Fibroblast of mammary gland (primary cell): ENCODE results near the gene P2RX2.

Source experiments
- DNase-seq: peaks from one replicate; pipeline ENCODE4 v3.0.0-alpha.2; 2010; ENCODE audit warnings: low read depth
- H3K4me3 ChIP-seq: 2 replicates; pipeline ENCODE4 v1.5.1; 2011; ENCODE audit warnings: low read depth, mild to moderate bottlenecking, low read length, moderate library complexity; ENCODE audit not compliant: control insufficient read depth
- TF ChIP-seq, protein P1 (sequence below): conservative IDR thresholded peaks from 2 replicates; pipeline ENCODE4 v1.5.1; 2011; ENCODE audit warnings: low read depth, low read length, inconsistent platforms; ENCODE audit not compliant: control insufficient read depth, insufficient read depth

P2RX2 gene

DNA sequence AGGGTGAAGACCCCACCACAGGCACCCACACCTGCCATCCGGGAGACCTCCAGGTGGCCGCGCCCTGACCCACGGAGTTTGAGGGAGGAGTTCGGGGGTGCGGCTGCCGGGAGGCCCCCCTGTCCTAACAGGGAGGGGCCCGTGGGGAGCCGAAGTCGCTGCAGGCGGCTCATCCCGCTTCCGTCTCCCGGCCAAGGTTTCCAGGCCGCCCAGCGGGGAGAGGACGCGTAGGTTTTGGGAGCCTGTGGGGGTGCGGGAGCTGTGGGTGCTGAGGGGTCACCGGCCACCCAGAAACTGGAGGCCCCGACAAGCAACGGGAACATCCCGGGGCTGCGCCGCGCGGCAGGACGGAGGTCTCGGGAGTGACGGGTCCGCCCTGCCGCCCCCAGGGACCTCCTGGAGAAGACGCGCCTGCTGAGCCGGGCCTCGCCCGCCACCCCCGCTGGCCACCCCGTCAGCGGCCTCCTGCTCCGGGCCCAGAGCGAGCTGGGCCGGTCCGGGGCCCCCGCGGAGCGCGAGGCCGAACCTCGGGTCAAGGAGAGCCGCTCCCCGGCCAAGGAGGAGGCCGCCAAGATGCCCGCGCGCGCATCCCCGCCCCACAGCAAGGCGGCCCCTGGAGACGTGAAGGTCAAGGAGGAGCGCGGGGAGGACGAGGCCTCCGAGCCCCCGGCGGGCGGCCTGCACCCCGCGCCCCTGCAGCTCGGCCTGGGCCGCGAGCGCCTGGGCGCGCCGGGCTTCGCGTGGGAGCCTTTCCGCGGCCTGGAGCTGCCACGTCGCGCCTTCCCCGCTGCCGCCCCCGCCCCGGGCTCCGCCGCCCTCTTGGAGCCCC lies 35.8 kb upstream of the P2RX2 start:
- H3K4me3 ChIP-seq = no peak overlapping the region
- TF ChIP-seq, protein P1, sequence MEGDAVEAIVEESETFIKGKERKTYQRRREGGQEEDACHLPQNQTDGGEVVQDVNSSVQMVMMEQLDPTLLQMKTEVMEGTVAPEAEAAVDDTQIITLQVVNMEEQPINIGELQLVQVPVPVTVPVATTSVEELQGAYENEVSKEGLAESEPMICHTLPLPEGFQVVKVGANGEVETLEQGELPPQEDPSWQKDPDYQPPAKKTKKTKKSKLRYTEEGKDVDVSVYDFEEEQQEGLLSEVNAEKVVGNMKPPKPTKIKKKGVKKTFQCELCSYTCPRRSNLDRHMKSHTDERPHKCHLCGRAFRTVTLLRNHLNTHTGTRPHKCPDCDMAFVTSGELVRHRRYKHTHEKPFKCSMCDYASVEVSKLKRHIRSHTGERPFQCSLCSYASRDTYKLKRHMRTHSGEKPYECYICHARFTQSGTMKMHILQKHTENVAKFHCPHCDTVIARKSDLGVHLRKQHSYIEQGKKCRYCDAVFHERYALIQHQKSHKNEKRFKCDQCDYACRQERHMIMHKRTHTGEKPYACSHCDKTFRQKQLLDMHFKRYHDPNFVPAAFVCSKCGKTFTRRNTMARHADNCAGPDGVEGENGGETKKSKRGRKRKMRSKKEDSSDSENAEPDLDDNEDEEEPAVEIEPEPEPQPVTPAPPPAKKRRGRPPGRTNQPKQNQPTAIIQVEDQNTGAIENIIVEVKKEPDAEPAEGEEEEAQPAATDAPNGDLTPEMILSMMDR = no peak
- DNase-seq = no peak

DNA sequence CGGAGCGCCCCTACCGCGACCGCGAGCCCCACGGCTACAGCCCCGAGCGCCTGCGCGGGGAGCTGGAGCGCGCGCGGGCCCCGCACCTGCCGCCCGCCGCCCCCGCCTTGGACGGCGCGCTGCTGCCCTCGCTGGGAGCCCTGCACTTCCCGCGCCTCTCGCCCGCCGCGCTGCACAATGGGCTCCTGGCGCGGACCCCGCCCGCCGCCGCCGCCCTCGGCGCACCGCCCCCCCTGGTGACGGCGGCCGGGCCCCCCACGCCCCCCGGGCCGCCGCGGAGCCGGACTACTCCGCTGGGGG lies 35.2 kb upstream of the P2RX2 start:
- TF ChIP-seq, protein P1 = no peak
- no peak overlapping the region for H3K4me3 ChIP-seq
- DNase-seq = no peak

DNA sequence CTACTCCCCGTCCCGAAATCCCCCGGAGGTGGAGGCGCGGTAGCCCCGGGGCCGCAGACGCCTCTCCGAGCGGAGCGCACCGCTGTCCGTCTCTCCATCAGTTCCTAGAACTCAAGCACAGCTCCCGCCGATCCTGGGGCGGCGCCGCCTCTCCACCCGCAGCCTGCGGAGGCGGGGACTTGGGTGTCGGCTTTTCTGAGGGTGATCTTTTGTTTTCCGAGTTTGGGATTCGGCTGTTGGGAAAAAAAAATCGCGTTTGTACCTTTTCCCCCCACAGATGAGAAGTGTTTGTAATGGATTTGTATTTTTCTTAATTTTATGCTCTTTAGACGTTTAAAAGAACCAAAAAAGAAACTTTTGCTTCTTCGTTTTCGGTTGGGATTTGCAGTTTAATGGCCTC lies 34.8 kb upstream of the P2RX2 start:
- no peak overlapping the region for H3K4me3 ChIP-seq
- TF ChIP-seq, protein P1 = no peak

DNA sequence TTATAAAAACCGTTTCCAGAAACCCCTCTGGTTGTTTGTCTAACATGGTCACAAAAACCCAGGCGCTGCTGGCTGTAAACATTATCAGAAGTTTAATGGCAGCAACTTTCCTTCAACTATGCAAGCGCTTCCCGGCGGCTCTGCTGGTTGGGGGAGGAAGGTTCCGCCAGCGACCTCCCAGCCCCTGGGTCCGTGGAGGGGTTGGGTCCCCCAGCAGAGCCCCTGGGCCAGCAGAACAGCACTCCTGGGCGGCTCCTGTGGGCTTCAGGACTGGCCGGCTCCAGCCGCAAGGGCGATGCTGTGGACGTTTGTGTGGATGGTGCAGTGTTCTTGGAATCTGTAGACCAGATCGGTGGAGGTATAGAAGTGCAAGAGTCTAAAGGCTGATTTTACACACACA lies 34.1 kb upstream of the P2RX2 start:
- TF ChIP-seq, protein P1 = no peak
- DNase-seq = no peak
- no peak overlapping the region for H3K4me3 ChIP-seq

More for the DNA sequence above, 34.8 kb upstream of the P2RX2 start:
- no peak for DNase-seq

DNA sequence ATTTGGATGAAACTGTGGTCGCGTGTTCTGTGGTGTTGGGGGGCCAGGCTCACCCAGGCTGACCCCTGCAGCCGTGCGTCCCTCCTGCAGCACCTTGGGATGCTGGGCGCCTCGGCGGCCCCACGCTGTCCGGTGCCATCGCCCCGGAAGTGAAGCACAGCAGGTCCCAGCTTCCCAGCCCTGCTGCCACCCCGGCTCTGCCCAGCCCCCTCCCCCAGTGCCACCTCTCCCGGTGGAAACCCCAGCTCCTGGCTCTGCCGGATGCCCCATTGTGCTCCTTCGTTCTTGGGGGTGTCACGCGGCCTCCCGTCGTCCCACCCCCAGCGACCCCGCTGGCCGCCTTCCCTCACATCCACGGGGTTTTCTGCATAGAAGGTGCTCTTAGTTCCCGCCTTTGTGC lies 33.4 kb upstream of the P2RX2 start:
- no peak overlapping the region for H3K4me3 ChIP-seq
- TF ChIP-seq, protein P1 = no peak
- DNase-seq = no peak

DNA sequence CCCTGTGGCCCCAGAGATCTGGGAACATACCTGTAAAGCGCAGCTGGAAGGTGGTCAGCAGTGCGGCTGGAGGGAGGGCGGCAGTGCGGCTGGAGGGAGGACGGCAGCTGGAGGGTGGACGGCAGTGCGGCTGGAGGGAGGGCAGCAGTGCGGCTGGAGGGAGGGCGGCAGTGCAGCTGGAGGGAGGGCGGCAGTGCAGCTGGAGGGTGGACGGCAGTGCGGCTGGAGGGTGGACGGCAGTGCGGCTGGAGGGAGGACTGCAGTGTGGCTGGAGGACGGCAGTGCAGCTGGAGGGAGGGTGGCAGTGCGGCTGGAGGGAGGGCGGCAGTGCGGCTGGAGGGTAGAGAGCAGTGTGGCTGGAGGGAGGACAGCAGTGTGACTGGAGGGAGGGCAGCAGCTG lies 31.6 kb upstream of the P2RX2 start:
- H3K4me3 ChIP-seq = no peak overlapping the region
- TF ChIP-seq, protein P1 = no peak
- DNase-seq = no peak
